Measurements from ENCODE around the gene DAZAP2.
A peak's percentile ranks its signal among the peaks of the same experiment; 100 is the strongest.

Gene DAZAP2

DNA sequence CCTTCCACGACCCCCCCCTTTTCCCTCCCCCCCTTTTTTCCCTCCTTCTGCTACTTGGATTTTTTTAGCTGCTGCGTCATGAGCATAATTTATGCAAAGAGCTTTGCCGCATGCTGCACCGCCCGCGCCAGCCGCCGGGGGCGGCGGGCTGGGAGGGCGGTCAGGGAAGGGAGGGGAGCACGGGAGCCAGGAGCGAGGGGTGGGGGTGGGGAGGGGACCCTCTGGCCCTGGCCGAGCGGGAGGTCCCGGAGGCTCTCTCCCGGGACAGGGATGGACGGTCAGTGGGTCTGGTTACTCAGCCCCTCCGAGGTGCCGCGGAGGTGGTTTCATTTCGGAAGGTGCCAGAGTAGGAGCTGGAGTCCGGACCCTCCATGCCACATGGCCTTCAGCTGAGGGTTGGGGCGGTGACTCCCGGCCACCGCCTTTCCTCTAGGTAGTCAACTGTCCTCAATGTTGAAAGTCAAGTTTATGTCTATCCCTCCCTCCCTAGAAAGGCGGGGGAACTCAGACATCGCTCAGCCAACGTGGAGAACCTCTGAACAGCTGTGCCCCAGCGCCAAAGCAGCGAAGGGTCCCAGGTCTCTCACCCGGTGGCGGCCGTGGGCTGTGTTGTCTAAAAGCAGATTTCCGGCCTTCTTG lies 20.5 kb upstream of the DAZAP2 start, which contains the start of gene POU6F1 (continued):
- TF ChIP-seq ZNF248 (tag by site-specific recombination; IDR thresholded peaks at IDR 0.05), result no peak
- 0 out of 2 replicates have a peak, but pooled peaks have one; percentile 39 for TF ChIP-seq ZNF10 (tag by site-specific recombination; IDR thresholded peaks at IDR 0.05)
- TF ChIP-seq BCL11A (tag by site-specific recombination; IDR thresholded peaks at IDR 0.05; ENCODE audit: low read depth), result no peak
- TF ChIP-seq ZNF341 (tag by site-specific recombination; IDR thresholded peaks at IDR 0.05; ENCODE audit: low read depth), result peak; percentile 63
- TF ChIP-seq ZBTB48 (tag by site-specific recombination; IDR thresholded peaks at IDR 0.05), result peak; percentile 55; the same call in 1 of the 2 replicates
- TF ChIP-seq ZNF324 (tag by site-specific recombination; IDR thresholded peaks at IDR 0.05), result no peak
- TF ChIP-seq, protein P1, sequence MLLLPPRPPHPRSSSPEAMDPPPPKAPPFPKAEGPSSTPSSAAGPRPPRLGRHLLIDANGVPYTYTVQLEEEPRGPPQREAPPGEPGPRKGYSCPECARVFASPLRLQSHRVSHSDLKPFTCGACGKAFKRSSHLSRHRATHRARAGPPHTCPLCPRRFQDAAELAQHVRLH (tag by site-specific recombination; IDR thresholded peaks at IDR 0.05), result no peak
- TF ChIP-seq ELK4 (IDR thresholded peaks at IDR 0.05; ENCODE audit: borderline replicate concordance, low read depth, low read length), result no peak
- TF ChIP-seq ZNF654 (tag by site-specific recombination; IDR thresholded peaks at IDR 0.05; ENCODE audit: low read depth), result no peak
- no peak for TF ChIP-seq ZNF544 (tag by site-specific recombination; IDR thresholded peaks at IDR 0.05)
- no peak for TF ChIP-seq ZNF112 (tag by site-specific recombination; IDR thresholded peaks at IDR 0.05)
- no peak for TF ChIP-seq ZNF747 (tag by site-specific recombination; IDR thresholded peaks at IDR 0.05)
- TF ChIP-seq EGR2 (tag by site-specific recombination; IDR thresholded peaks at IDR 0.05; ENCODE audit: low read depth), result peak; percentile 66
- TF ChIP-seq, protein P2, sequence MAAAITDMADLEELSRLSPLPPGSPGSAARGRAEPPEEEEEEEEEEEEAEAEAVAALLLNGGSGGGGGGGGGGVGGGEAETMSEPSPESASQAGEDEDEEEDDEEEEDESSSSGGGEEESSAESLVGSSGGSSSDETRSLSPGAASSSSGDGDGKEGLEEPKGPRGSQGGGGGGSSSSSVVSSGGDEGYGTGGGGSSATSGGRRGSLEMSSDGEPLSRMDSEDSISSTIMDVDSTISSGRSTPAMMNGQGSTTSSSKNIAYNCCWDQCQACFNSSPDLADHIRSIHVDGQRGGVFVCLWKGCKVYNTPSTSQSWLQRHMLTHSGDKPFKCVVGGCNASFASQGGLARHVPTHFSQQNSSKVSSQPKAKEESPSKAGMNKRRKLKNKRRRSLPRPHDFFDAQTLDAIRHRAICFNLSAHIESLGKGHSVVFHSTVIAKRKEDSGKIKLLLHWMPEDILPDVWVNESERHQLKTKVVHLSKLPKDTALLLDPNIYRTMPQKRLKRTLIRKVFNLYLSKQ (tag by site-specific recombination; IDR thresholded peaks at IDR 0.05; ENCODE audit: borderline replicate concordance), result no peak
- TF ChIP-seq, protein P3, sequence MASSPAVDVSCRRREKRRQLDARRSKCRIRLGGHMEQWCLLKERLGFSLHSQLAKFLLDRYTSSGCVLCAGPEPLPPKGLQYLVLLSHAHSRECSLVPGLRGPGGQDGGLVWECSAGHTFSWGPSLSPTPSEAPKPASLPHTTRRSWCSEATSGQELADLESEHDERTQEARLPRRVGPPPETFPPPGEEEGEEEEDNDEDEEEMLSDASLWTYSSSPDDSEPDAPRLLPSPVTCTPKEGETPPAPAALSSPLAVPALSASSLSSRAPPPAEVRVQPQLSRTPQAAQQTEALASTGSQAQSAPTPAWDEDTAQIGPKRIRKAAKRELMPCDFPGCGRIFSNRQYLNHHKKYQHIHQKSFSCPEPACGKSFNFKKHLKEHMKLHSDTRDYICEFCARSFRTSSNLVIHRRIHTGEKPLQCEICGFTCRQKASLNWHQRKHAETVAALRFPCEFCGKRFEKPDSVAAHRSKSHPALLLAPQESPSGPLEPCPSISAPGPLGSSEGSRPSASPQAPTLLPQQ (tag by site-specific recombination; IDR thresholded peaks at IDR 0.05), result peak; percentile 65
- no peak for TF ChIP-seq ZNF837 (tag by site-specific recombination; IDR thresholded peaks at IDR 0.05)
- TF ChIP-seq, protein P4, sequence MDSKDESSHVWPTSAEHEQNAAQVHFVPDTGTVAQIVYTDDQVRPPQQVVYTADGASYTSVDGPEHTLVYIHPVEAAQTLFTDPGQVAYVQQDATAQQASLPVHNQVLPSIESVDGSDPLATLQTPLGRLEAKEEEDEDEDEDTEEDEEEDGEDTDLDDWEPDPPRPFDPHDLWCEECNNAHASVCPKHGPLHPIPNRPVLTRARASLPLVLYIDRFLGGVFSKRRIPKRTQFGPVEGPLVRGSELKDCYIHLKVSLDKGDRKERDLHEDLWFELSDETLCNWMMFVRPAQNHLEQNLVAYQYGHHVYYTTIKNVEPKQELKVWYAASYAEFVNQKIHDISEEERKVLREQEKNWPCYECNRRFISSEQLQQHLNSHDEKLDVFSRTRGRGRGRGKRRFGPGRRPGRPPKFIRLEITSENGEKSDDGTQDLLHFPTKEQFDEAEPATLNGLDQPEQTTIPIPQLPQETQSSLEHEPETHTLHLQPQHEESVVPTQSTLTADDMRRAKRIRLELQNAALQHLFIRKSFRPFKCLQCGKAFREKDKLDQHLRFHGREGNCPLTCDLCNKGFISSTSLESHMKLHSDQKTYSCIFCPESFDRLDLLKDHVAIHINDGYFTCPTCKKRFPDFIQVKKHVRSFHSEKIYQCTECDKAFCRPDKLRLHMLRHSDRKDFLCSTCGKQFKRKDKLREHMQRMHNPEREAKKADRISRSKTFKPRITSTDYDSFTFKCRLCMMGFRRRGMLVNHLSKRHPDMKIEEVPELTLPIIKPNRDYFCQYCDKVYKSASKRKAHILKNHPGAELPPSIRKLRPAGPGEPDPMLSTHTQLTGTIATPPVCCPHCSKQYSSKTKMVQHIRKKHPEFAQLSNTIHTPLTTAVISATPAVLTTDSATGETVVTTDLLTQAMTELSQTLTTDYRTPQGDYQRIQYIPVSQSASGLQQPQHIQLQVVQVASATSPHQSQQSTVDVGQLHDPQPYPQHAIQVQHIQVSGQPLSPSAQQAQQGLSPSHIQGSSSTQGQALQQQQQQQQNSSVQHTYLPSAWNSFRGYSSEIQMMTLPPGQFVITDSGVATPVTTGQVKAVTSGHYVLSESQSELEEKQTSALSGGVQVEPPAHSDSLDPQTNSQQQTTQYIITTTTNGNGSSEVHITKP (tag by site-specific recombination; IDR thresholded peaks at IDR 0.05), result no peak; the same call in none of the 2 replicates
- TF ChIP-seq ZFP69B (tag by site-specific recombination; IDR thresholded peaks at IDR 0.05), result no peak
- peak; percentile 48; the same call in 1 of the 2 replicates for TF ChIP-seq KLF16 (tag by site-specific recombination; IDR thresholded peaks at IDR 0.05)
- no peak for TF ChIP-seq ZNF626 (tag by site-specific recombination; IDR thresholded peaks at IDR 0.05)
- TF ChIP-seq, protein P5, sequence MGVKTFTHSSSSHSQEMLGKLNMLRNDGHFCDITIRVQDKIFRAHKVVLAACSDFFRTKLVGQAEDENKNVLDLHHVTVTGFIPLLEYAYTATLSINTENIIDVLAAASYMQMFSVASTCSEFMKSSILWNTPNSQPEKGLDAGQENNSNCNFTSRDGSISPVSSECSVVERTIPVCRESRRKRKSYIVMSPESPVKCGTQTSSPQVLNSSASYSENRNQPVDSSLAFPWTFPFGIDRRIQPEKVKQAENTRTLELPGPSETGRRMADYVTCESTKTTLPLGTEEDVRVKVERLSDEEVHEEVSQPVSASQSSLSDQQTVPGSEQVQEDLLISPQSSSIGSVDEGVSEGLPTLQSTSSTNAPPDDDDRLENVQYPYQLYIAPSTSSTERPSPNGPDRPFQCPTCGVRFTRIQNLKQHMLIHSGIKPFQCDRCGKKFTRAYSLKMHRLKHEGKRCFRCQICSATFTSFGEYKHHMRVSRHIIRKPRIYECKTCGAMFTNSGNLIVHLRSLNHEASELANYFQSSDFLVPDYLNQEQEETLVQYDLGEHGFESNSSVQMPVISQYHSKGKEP (tag by site-specific recombination; IDR thresholded peaks at IDR 0.05), result no peak
- no peak for TF ChIP-seq ZNF677 (tag by site-specific recombination; IDR thresholded peaks at IDR 0.05)
- no peak for TF ChIP-seq ZNF473 (tag by site-specific recombination; IDR thresholded peaks at IDR 0.05)
- no peak for TF ChIP-seq ZNF530 (tag by site-specific recombination; IDR thresholded peaks at IDR 0.05; ENCODE audit: low read depth)
- TF ChIP-seq ZBTB17 (tag by site-specific recombination; IDR thresholded peaks at IDR 0.05), result no peak
- no peak for TF ChIP-seq ZNF274 (IDR thresholded peaks at IDR 0.05; ENCODE audit: low read length)
- TF ChIP-seq ZNF274 (tag by site-specific recombination; IDR thresholded peaks at IDR 0.05; ENCODE audit: borderline replicate concordance), result no peak
- no peak for TF ChIP-seq ZNF701 (tag by site-specific recombination; IDR thresholded peaks at IDR 0.05)
- TF ChIP-seq OVOL3 (tag by site-specific recombination; IDR thresholded peaks at IDR 0.05), result no peak
- TF ChIP-seq ZNF184 (tag by site-specific recombination; IDR thresholded peaks at IDR 0.05), result no peak
- TF ChIP-seq ZNF366 (tag by site-specific recombination; conservative IDR thresholded peaks at IDR 0.05), result no peak
- no peak for TF ChIP-seq ZNF169 (tag by site-specific recombination; IDR thresholded peaks at IDR 0.05)
- TF ChIP-seq ZNF48 (tag by site-specific recombination; IDR thresholded peaks at IDR 0.05), result no peak

All from HEK293 (cell line).